Liver (tissue), 9 donors: Measurements from ENCODE around the gene SLC49A4. TPM values are rescaled to one million over a fixed set of nuclear protein-coding genes. Genes with fewer than 3 reads are reported as not detected.

Source experiments
- DNase-seq: peaks from one replicate; pipeline ENCODE4 v3.0.0-alpha.2; 2017; ENCODE audit warnings: low spot score
- H3K27ac ChIP-seq, 2 donors: one replicate each; pipeline ENCODE4 v1.7.0; 2013; ENCODE audit warnings: inconsistent platforms in 2 of 2, low read length in 2 of 2, control low read depth in 1 of 2, low read depth in 1 of 2, mild to moderate bottlenecking in 1 of 2
- H3K27me3 ChIP-seq, 4 donors: one replicate each; pipeline versions ENCODE4 v1.6.1 to v1.7.0; 2013; ENCODE audit warnings: low read length in 3 of 4, inconsistent platforms in 1 of 4, mild to moderate bottlenecking in 1 of 4, moderate library complexity in 1 of 4; ENCODE audit not compliant: control insufficient read depth in 4 of 4, insufficient read depth in 4 of 4
- H3K36me3 ChIP-seq, 4 donors: one replicate each; pipeline versions ENCODE4 v1.6.1 to v1.7.0; 2013; ENCODE audit warnings: low read length in 3 of 4, mild to moderate bottlenecking in 3 of 4, low read depth in 1 of 4, moderate library complexity in 1 of 4; ENCODE audit not compliant: control insufficient read depth in 4 of 4, insufficient read depth in 3 of 4
- H3K4me1 ChIP-seq, 4 donors: one replicate each; pipeline versions ENCODE4 v1.6.1 to v1.7.0; 2013; ENCODE audit warnings: low read length in 3 of 4, mild to moderate bottlenecking in 3 of 4, moderate library complexity in 1 of 4; ENCODE audit not compliant: control insufficient read depth in 4 of 4, insufficient read depth in 4 of 4
- H3K4me3 ChIP-seq, 3 donors: one replicate each; pipeline versions ENCODE4 v1.6.1 to v1.7.0; 2013; ENCODE audit warnings: low read length in 3 of 3, control low read depth in 1 of 3, low read depth in 1 of 3, mild to moderate bottlenecking in 1 of 3
- H3K9ac ChIP-seq, 2 donors: one replicate each; pipeline ENCODE4 v1.7.0; 2013; ENCODE audit warnings: low read length in 2 of 2, mild to moderate bottlenecking in 2 of 2, moderate library complexity in 2 of 2, control low read depth in 1 of 2, low read depth in 1 of 2
- H3K9me3 ChIP-seq, 4 donors: one replicate each; pipeline versions ENCODE4 v1.6.1 to v1.7.0; 2013; ENCODE audit warnings: low read length in 3 of 4; ENCODE audit not compliant: control insufficient read depth in 4 of 4
- CTCF ChIP-seq: fragments of 150-350 bp; IDR thresholded peaks from 2 replicates; pipeline ENCODE4 v1.5.1; 2017; ENCODE audit warnings: improper control_type of control experiment, low read depth, low read length; ENCODE audit not compliant: missing input control
- EGR1 ChIP-seq, 2 donors: IDR thresholded peaks; 2 replicates each; pipeline ENCODE4 v1.6.1; 2016 to 2018; ENCODE audit warnings: antibody characterized with exemption in 2 of 2, low read depth in 2 of 2
- FOXA1 ChIP-seq: IDR thresholded peaks from 2 replicates; pipeline ENCODE4 v1.6.1; 2016; ENCODE audit warnings: antibody characterized with exemption
- FOXA2 ChIP-seq: IDR thresholded peaks from 2 replicates; pipeline ENCODE4 v1.6.1; 2016; ENCODE audit warnings: antibody characterized with exemption
- HNF4A ChIP-seq, 2 donors: conservative IDR thresholded peaks; 2 replicates each; pipeline ENCODE4 v1.6.1; 2016; ENCODE audit warnings: antibody characterized with exemption in 2 of 2, mild to moderate bottlenecking in 2 of 2
- HNF4G ChIP-seq: IDR thresholded peaks from 2 replicates; pipeline ENCODE4 v1.6.1; 2016; ENCODE audit warnings: antibody characterized with exemption
- JUND ChIP-seq, 2 donors: IDR thresholded peaks; 2 replicates each; pipeline ENCODE4 v1.6.1; 2016; ENCODE audit warnings: antibody characterized with exemption in 2 of 2
- MAX ChIP-seq: IDR thresholded peaks from 2 replicates; pipeline ENCODE4 v1.6.1; 2016; ENCODE audit warnings: antibody characterized with exemption
- NR2F2 ChIP-seq: IDR thresholded peaks from 2 replicates; pipeline ENCODE4 v1.6.1; 2016; ENCODE audit warnings: antibody characterized with exemption
- RAD21 ChIP-seq, 2 donors: IDR thresholded peaks; 2 replicates each; pipeline ENCODE4 v1.6.1; 2016; ENCODE audit warnings: antibody characterized with exemption in 2 of 2, mild to moderate bottlenecking in 2 of 2
- REST ChIP-seq: IDR thresholded peaks from 2 replicates; pipeline ENCODE4 v1.6.1; 2016; ENCODE audit warnings: antibody characterized with exemption, mild to moderate bottlenecking
- RXRA ChIP-seq, 2 donors: IDR thresholded peaks; 2 replicates each; pipeline ENCODE4 v1.6.1; 2017 to 2018; ENCODE audit warnings: antibody characterized with exemption in 2 of 2, mild to moderate bottlenecking in 1 of 2
- SP1 ChIP-seq: IDR thresholded peaks from 2 replicates; pipeline ENCODE4 v1.6.1; 2018; ENCODE audit warnings: antibody characterized with exemption, mild to moderate bottlenecking
- TAF1 ChIP-seq: conservative IDR thresholded peaks from 2 replicates; pipeline ENCODE4 v1.6.1; 2016; ENCODE audit warnings: antibody characterized with exemption, mild to moderate bottlenecking
- YY1 ChIP-seq: IDR thresholded peaks from 2 replicates; pipeline ENCODE4 v1.6.1; 2016; ENCODE audit warnings: antibody characterized with exemption, mild to moderate bottlenecking
- ZBTB33 ChIP-seq: IDR thresholded peaks from 2 replicates; pipeline ENCODE4 v1.6.1; 2016; ENCODE audit warnings: antibody characterized with exemption
- WGBS: extraction: QIAGEN DNeasy Blood & Tissue Kit; methylation state at CpG from one replicate; pipeline ENCODE4 v1.1.7; 2013; 5-methylcytosine and 5-hydroxymethylcytosine counted together
- polyA plus RNA-seq, 2 donors: library from polyadenylated mRNA; stranded (reverse) in 1 of 2; unstranded in 1 of 2; fragments of 200-250 nt in 1 of 2; fragments of >200 nt in 1 of 2; fragmentation: Nextera tagmentation in 1 of 2; extraction: Ambion mirVana in 1 of 2; gene quantifications; one replicate each; pipeline versions ENCODE4 v1.2.1 to v1.2.3, GENCODE V29; 2013 to 2015
- total RNA-seq, 2 donors: library from RNA; depleted of rRNA; stranded (reverse); fragments of >200 nt; gene quantifications; one replicate each; pipeline ENCODE4 v1.2.3, GENCODE V29; 2014
- donor health status: healthy.
- donor health status: healthy.
- donor health status: healthy.
- donor health status: healthy.
- donor health status: healthy.

The SLC49A4 gene
- total and polyA plus RNA-seq, 4 donors, result 3.3 to 11.1 (median 6.3) TPM

GRCh38 chr3:122893282-122893681 is 98.4 kb downstream of the SLC49A4 start:
- no peak for DNase-seq
- H3K9me3 ChIP-seq, result no peaks in the 10 kb centered on the region
- no peaks in the 10 kb centered on the region for H3K36me3 ChIP-seq
- H3K27me3 ChIP-seq, result peaks cover 0 to 3% (median 0%) of the 10 kb centered on the region in 4 donors
- 91% methylated on average over 8 of the region's 8 CpGs for WGBS
- no peak for TF ChIP-seq RXRA (IDR thresholded peaks at IDR 0.05)
- no peak for TF ChIP-seq JUND (IDR thresholded peaks at IDR 0.05)
- TF ChIP-seq REST, result no peak
- no peak for TF ChIP-seq SP1
- TF ChIP-seq CTCF, result no peak
- TF ChIP-seq YY1, result no peak
- TF ChIP-seq RAD21 (IDR thresholded peaks at IDR 0.05), result no peak
- H3K4me1 ChIP-seq, result peaks cover 0 to 1% (median 0%) of the 10 kb centered on the region in 4 donors
- H3K27ac ChIP-seq, result no peak overlapping the region
- no peak overlapping the region for H3K4me3 ChIP-seq
- no peak overlapping the region for H3K9ac ChIP-seq

GRCh38 chr3:122893754-122894668 is 99.1 kb downstream of the SLC49A4 start:
- Histone ChIP-seq H3K4me1 (peaks cover 0 to 1% (median 0%) of the 10 kb centered on the region in 4 donors), H3K27me3 (peaks cover 0 to 3% (median 0%) of the 10 kb centered on the region in 4 donors), H3K4me3 (no peak overlapping the region), H3K27ac (no peak overlapping the region), H3K9me3 (no peaks in the 10 kb centered on the region), H3K36me3 (no peaks in the 10 kb centered on the region), H3K9ac (no peak overlapping the region)
- no peak for DNase-seq
- TF ChIP-seq RXRA (IDR thresholded peaks at IDR 0.05), result no peak
- no peak for TF ChIP-seq FOXA1
- no peak for TF ChIP-seq FOXA2
- TF ChIP-seq HNF4G, result no peak
- TF ChIP-seq ZBTB33, result no peak
- no peak for TF ChIP-seq EGR1 (IDR thresholded peaks at IDR 0.05; ENCODE audit: low read depth in 2 of 2)
- TF ChIP-seq REST, result no peak
- no peak for TF ChIP-seq JUND (IDR thresholded peaks at IDR 0.05)
- TF ChIP-seq CTCF, result no peak
- no peak for TF ChIP-seq NR2F2
- TF ChIP-seq HNF4A (conservative IDR thresholded peaks at IDR 0.05), result no peak
- no peak for TF ChIP-seq YY1
- no peak for TF ChIP-seq SP1
- TF ChIP-seq TAF1, result no peak
- no peak for TF ChIP-seq MAX
- 60% methylated on average over 17 of the region's 17 CpGs for WGBS
